Sigmoid colon (tissue), 4 donors: Measurements from ENCODE around the gene RACK1.

Source experiments
- CTCF ChIP-seq, 4 experiments: fragments of 450-650 bp in 3 of 4; fragments of 200-600 bp in 1 of 4; IDR thresholded peaks; one replicate each; pipeline ENCODE4 v1.5.1; 2016 to 2019; ENCODE audit warnings: antibody characterized with exemption in 4 of 4, mild to moderate bottlenecking in 3 of 4, moderate library complexity in 2 of 4
- EP300 ChIP-seq, 4 donors: sonication (generic); formaldehyde crosslinking; IDR thresholded peaks; one replicate each; pipeline ENCODE4 v1.6.1; 2017; ENCODE audit warnings: antibody characterized with exemption in 4 of 4
- POLR2A ChIP-seq, 2 donors: fragments of 450-650 bp; IDR thresholded peaks; one replicate each; pipeline ENCODE4 v1.6.1; 2016; ENCODE audit warnings: antibody characterized with exemption in 2 of 2, mild to moderate bottlenecking in 2 of 2, moderate library complexity in 2 of 2
- POLR2AphosphoS5 ChIP-seq, 4 donors: sonication (generic); formaldehyde crosslinking; IDR thresholded peaks; one replicate each; pipeline ENCODE4 v1.6.1; 2017; ENCODE audit warnings: antibody characterized with exemption in 4 of 4

- TF ChIP-seq CTCF (IDR thresholded peaks at IDR 0.05) (no peak), POLR2A (IDR thresholded peaks at IDR 0.05) (no peak), POLR2AphosphoS5 (IDR thresholded peaks at IDR 0.05) (no peak), EP300 (IDR thresholded peaks at IDR 0.05) (no peak)
These were observed 44.7 kb downstream of the RACK1 start for GRCh38 chr5:181198905-181199519.
